Ascending aorta (tissue), 2 donors: Measurements from ENCODE around the gene GKN2. TPM values are rescaled to one million over a fixed set of nuclear protein-coding genes. Genes with fewer than 3 reads are reported as not detected.

ENCODE experiments used
- DNase-seq, 2 donors: peaks; one replicate each; pipeline ENCODE4 v3.0.0-alpha.2; 2019; ENCODE audit warnings: low spot score in 2 of 2
- H3K27ac ChIP-seq, 2 donors: fragments of 200-600 bp; sonication (generic); one replicate each; pipeline ENCODE4 v1.5.1; 2016 to 2017; ENCODE audit warnings: mild to moderate bottlenecking in 1 of 2
- H3K27me3 ChIP-seq: fragments of 200-600 bp; sonication (generic); one replicate; pipeline ENCODE4 v1.5.1; 2017
- H3K36me3 ChIP-seq, 2 donors: fragments of 200-600 bp; sonication (generic); one replicate each; pipeline ENCODE4 v1.5.1; 2016
- H3K4me1 ChIP-seq, 2 donors: fragments of 200-600 bp; sonication (generic); one replicate each; pipeline ENCODE4 v1.5.1; 2016 to 2017; ENCODE audit warnings: mild to moderate bottlenecking in 1 of 2
- H3K4me3 ChIP-seq, 2 donors: fragments of 200-600 bp; sonication (generic); one replicate each; pipeline ENCODE4 v1.5.1; 2016 to 2017; ENCODE audit warnings: mild to moderate bottlenecking in 1 of 2
- H3K9me3 ChIP-seq, 2 donors: fragments of 200-600 bp; sonication (generic); one replicate each; pipeline ENCODE4 v1.5.1; 2016
- CTCF ChIP-seq, 3 experiments: fragments of 200-600 bp in 2 of 3; fragments of 450-650 bp in 1 of 3; sonication (generic) in 2 of 3; IDR thresholded peaks; one replicate each; pipeline ENCODE4 v1.5.1; 2016 to 2019; ENCODE audit warnings: antibody characterized with exemption in 3 of 3, mild to moderate bottlenecking in 1 of 3, moderate library complexity in 1 of 3
- intact Hi-C: fragments of 100-400 bp; cut with DNase I; formaldehyde crosslinking; loops from one replicate; pipeline ENCODE4 v1.15.1; 2023
- total RNA-seq: library from RNA; depleted of rRNA; stranded (reverse); fragments of >200 nt; gene quantifications from one replicate; pipeline ENCODE4 v1.1.0, GENCODE V29; 2016

GKN2 gene
- total RNA-seq, 1 donor from 2014 or later: 0.75 TPM

GRCh38 chr2:68943581-68944568 lies 8.8 kb downstream of the GKN2 start:
- peak; percentile 72 to 86 (median 83) for TF ChIP-seq CTCF (IDR thresholded peaks at IDR 0.05)
- Histone ChIP-seq H3K27ac (peak overlapping the region in 1 of 2 donors; percentile 13), H3K36me3 (no peaks in the 10 kb centered on the region), H3K4me3 (no peak overlapping the region), H3K27me3 (no peaks in the 10 kb centered on the region), H3K9me3 (no peaks in the 10 kb centered on the region), H3K4me1 (peaks cover 0 to 3% of the 10 kb centered on the region in 2 donors)
- DNase-seq: peak in 1 of 2 donors; percentile 80
- intact Hi-C loops: loop anchor here (1.0 to 10.0 kb wide), 5 partner anchors 68 to 768 kb away; partner anchors contain the start of gene ANTXR1

- intact Hi-C loops: loop anchor here (1.0 to 10.0 kb wide), 5 partner anchors 69 to 769 kb away; partner anchors contain the start of gene ANTXR1
- H3K36me3 ChIP-seq: no peaks in the 10 kb centered on the region
- H3K27me3 ChIP-seq: no peaks in the 10 kb centered on the region
- no peak for DNase-seq
- H3K9me3 ChIP-seq: no peaks in the 10 kb centered on the region
- H3K27ac ChIP-seq: no peak overlapping the region
- no peak overlapping the region for H3K4me3 ChIP-seq
- no peak for TF ChIP-seq CTCF (IDR thresholded peaks at IDR 0.05)
- H3K4me1 ChIP-seq: peaks cover 0 to 3% of the 10 kb centered on the region in 2 donors
Observed at GRCh38 chr2:68942827-68943226, 9.9 kb downstream of the GKN2 start.

GRCh38 chr2:68940369-68940768 lies 12.3 kb downstream of the GKN2 start:
- Histone ChIP-seq H3K4me1 (peaks cover 0 to 10% of the 10 kb centered on the region in 2 donors), H3K36me3 (no peaks in the 10 kb centered on the region), H3K27ac (no peak overlapping the region), H3K4me3 (no peak overlapping the region), H3K9me3 (no peaks in the 10 kb centered on the region), H3K27me3 (no peaks in the 10 kb centered on the region)
- intact Hi-C loops: loop anchor here (5.0 to 10.0 kb wide), 4 partner anchors 72 to 772 kb away; partner anchors contain the start of gene ANTXR1
- no peak for DNase-seq
- no peak for TF ChIP-seq CTCF (IDR thresholded peaks at IDR 0.05)

GRCh38 chr2:68939962-68940361 lies 12.7 kb downstream of the GKN2 start:
- no peak for TF ChIP-seq CTCF (IDR thresholded peaks at IDR 0.05)
- peaks cover 0 to 10% of the 10 kb centered on the region in 2 donors for H3K4me1 ChIP-seq
- H3K27ac ChIP-seq: no peak overlapping the region
- intact Hi-C loops: loop anchor here (5.0 to 10.0 kb wide), 4 partner anchors 72 to 772 kb away; partner anchors contain the start of gene ANTXR1
- H3K4me3 ChIP-seq: no peak overlapping the region
- H3K36me3 ChIP-seq: no peaks in the 10 kb centered on the region
- H3K27me3 ChIP-seq: no peaks in the 10 kb centered on the region
- H3K9me3 ChIP-seq: no peaks in the 10 kb centered on the region
- no peak for DNase-seq

- TF ChIP-seq CTCF (IDR thresholded peaks at IDR 0.05): no peak
- DNase-seq: no peak
- H3K36me3 ChIP-seq: no peaks in the 10 kb centered on the region
- no peak overlapping the region for H3K4me3 ChIP-seq
- intact Hi-C loops: no loop called here
- no peak overlapping the region for H3K27ac ChIP-seq
- peaks cover 0 to 10% of the 10 kb centered on the region in 2 donors for H3K4me1 ChIP-seq
- no peaks in the 10 kb centered on the region for H3K27me3 ChIP-seq
- H3K9me3 ChIP-seq: no peaks in the 10 kb centered on the region
Observed at GRCh38 chr2:68938938-68939337, 13.8 kb downstream of the GKN2 start.
